ENCODE results near the gene TMEM232.

Gene TMEM232

GRCh38 chr5:110386782-110387181 is 339.7 kb downstream of the TMEM232 start:
- DNase-seq (ENCODE audit: low spot score): no peak
- in situ Hi-C loops (cut with MboI; ENCODE audit: low sequenced_read_pairs, unreplicated experiment): no loop called here
- TF ChIP-seq CTCF (IDR thresholded peaks at IDR 0.05; ENCODE audit: borderline replicate concordance, control extremely low read depth, extremely low read depth, insufficient read depth, missing control alignments): no peak

- in situ Hi-C loops (cut with MboI; ENCODE audit: low sequenced_read_pairs, unreplicated experiment): no loop called here
- DNase-seq (ENCODE audit: low spot score): no peak
- TF ChIP-seq CTCF (IDR thresholded peaks at IDR 0.05; ENCODE audit: borderline replicate concordance, control extremely low read depth, extremely low read depth, insufficient read depth, missing control alignments): no peak
Observed at GRCh38 chr5:110383231-110383630, 343.2 kb downstream of the TMEM232 start.

- no peak for TF ChIP-seq CTCF (IDR thresholded peaks at IDR 0.05; ENCODE audit: borderline replicate concordance, control extremely low read depth, extremely low read depth, insufficient read depth, missing control alignments)
- no peak for DNase-seq (ENCODE audit: low spot score)
- in situ Hi-C loops (cut with MboI; ENCODE audit: low sequenced_read_pairs, unreplicated experiment): no loop called here
Observed at GRCh38 chr5:110377943-110378342, 348.5 kb downstream of the TMEM232 start.

- in situ Hi-C loops (cut with MboI; ENCODE audit: low sequenced_read_pairs, unreplicated experiment): no loop called here
- no peak for DNase-seq (ENCODE audit: low spot score)
- no peak for TF ChIP-seq CTCF (IDR thresholded peaks at IDR 0.05; ENCODE audit: borderline replicate concordance, control extremely low read depth, extremely low read depth, insufficient read depth, missing control alignments)
Observed at GRCh38 chr5:110377361-110377760, 349.1 kb downstream of the TMEM232 start.

GRCh38 chr5:110376281-110376951 is 350.1 kb downstream of the TMEM232 start:
- in situ Hi-C loops (cut with MboI; ENCODE audit: low sequenced_read_pairs, unreplicated experiment): no loop called here
- no peak for TF ChIP-seq CTCF (IDR thresholded peaks at IDR 0.05; ENCODE audit: borderline replicate concordance, control extremely low read depth, extremely low read depth, insufficient read depth, missing control alignments)
- DNase-seq (ENCODE audit: low spot score): no peak

- DNase-seq (ENCODE audit: low spot score): no peak
- TF ChIP-seq CTCF (IDR thresholded peaks at IDR 0.05; ENCODE audit: borderline replicate concordance, control extremely low read depth, extremely low read depth, insufficient read depth, missing control alignments): no peak
- in situ Hi-C loops (cut with MboI; ENCODE audit: low sequenced_read_pairs, unreplicated experiment): no loop called here
Observed at GRCh38 chr5:110371725-110372041, 354.8 kb downstream of the TMEM232 start.

Measured in GM13976 (cell line).